Pancreas (tissue), 10 donors: Measurements from ENCODE around the gene GPX1. TPM values are rescaled to one million over a fixed set of nuclear protein-coding genes. Genes with fewer than 3 reads are reported as not detected.

Source experiments
- ATAC-seq, 4 donors: fragments of 200-7000 bp; cut with Tn5 transposase; one replicate each; pipeline versions ENCODE4 v1.8.0 to v1.9.1; 2020; ENCODE audit warnings: mild to moderate bottlenecking in 4 of 4, moderate library complexity in 4 of 4
- DNase-seq, 6 donors: peaks; one replicate each; pipeline ENCODE4 v3.0.0-alpha.2; 2020
- FAIRE-seq: peaks from 2 replicates; lab custom pipeline; 2012; peaks lifted over from hg19 to GRCh38; lab: Jason Lieb, UNC
- H3K27ac ChIP-seq, 4 donors: fragments of 200-600 bp; sonication (generic); 1 replicate in 3 of 4; 2 replicates in 1 of 4; pipeline versions ENCODE4 v1.5.0 to v1.8.0; 2020
- H3K27me3 ChIP-seq, 4 donors: fragments of 200-600 bp; one replicate each; pipeline ENCODE4 v1.8.0; 2021
- H3K36me3 ChIP-seq, 3 donors: fragments of 200-600 bp; sonication (generic) in 1 of 3; one replicate each; pipeline versions ENCODE4 v1.5.0 to v1.8.0; 2020 to 2021
- H3K4me1 ChIP-seq, 3 donors: fragments of 200-600 bp; one replicate each; pipeline ENCODE4 v1.8.0; 2021
- H3K4me3 ChIP-seq, 4 donors: fragments of 200-600 bp; sonication (generic) in 2 of 4; one replicate each; pipeline versions ENCODE4 v1.5.0 to v1.8.0; 2020 to 2021
- H3K9me3 ChIP-seq, 4 donors: fragments of 200-600 bp; one replicate each; pipeline ENCODE4 v1.8.0; 2021
- CTCF ChIP-seq, 4 donors: fragments of 200-600 bp; sonication (generic) in 3 of 4; IDR thresholded peaks; one replicate each; pipeline versions ENCODE4 v1.5.0 to v1.8.0; 2021; ENCODE audit warnings: antibody characterized with exemption in 4 of 4
- whole genome bisulfite sequencing, 2 donors: extraction: QIAGEN DNeasy Blood & Tissue Kit; methylation state at CpG; one replicate each; pipeline ENCODE4 v1.1.7; 2013; 5-methylcytosine and 5-hydroxymethylcytosine counted together
- intact Hi-C, 3 donors: fragments of 100-400 bp; cut with DNase I; formaldehyde crosslinking; loops; one replicate each; pipeline versions ENCODE4 v1.11.1 to v1.14.2; 2022
- polyA plus RNA-seq, 2 donors: library from polyadenylated mRNA; stranded (reverse); fragments of 200-250 nt; gene quantifications; one replicate each; pipeline ENCODE4 v1.2.3, GENCODE V29; 2013
- total RNA-seq, 6 donors: library from RNA; stranded (reverse); fragmentation: NEBNext Ultra II Directional in 4 of 6; extraction: Animal tissue kit (Norgen Biotek cat#: 25700) in 4 of 6; gene quantifications; one replicate each; pipeline versions ENCODE4 v1.2.1 to v1.2.4, GENCODE V29; 2021 to 2023
- donor health status: healthy with polysubstance abuse.
- donor health status: DM: no; HTN: no; CAD: no; lungs with moderate emphysema.
- donor health status: DM: no; HTN: no; CAD: no.
- donor health status: control.
- donor health status: control.
- donor health status: Bipolar disorder and iron deficiency.
- donor health status: DM: yes; HTN: yes; CAD: no.
- donor health status: DM: no; HTN: no; CAD: no.
- donor health status: DM: no; HTN: no; CAD: no.
- donor health status: DM: yes; HTN: yes; CAD: no.

The GPX1 gene
- total and polyA plus RNA-seq, 8 donors = 30.8 to 157 (median 80.0) TPM

- Histone ChIP-seq H3K27me3 (no peaks in the 10 kb centered on the region), H3K4me3 (no peak overlapping the region), H3K9me3 (no peaks in the 10 kb centered on the region), H3K4me1 (peaks cover 0 to 9% (median 0%) of the 10 kb centered on the region in 3 donors), H3K27ac (no peak overlapping the region), H3K36me3 (no peaks in the 10 kb centered on the region)
- intact Hi-C loops = no loop called here
- TF ChIP-seq CTCF (IDR thresholded peaks at IDR 0.05) = no peak
- WGBS, 2 donors = 83 to 89% methylated on average over 2 of the region's 2 CpGs
- no peak for FAIRE-seq
- DNase-seq = no peak
- peak in 1 of 4 donors; percentile 14 for ATAC-seq
These were observed 29.6 kb upstream of the GPX1 start for GRCh38 chr3:49387721-49388120.

- H3K27ac ChIP-seq = peak overlapping the region in 1 of 4 donors; percentile 15
- H3K9me3 ChIP-seq = no peaks in the 10 kb centered on the region
- H3K4me3 ChIP-seq = no peak overlapping the region
- no peak for TF ChIP-seq CTCF (IDR thresholded peaks at IDR 0.05)
- WGBS, 2 donors = 79 to 81% methylated on average over 11 of the region's 11 CpGs
- no peak for DNase-seq
- no peaks in the 10 kb centered on the region for H3K27me3 ChIP-seq
- peak in 1 of 4 donors; percentile 31 for ATAC-seq
- no peaks in the 10 kb centered on the region for H3K36me3 ChIP-seq
- intact Hi-C loops = no loop called here
- H3K4me1 ChIP-seq = peaks cover 0 to 9% (median 0%) of the 10 kb centered on the region in 3 donors
- FAIRE-seq = no peak
These were observed 28.1 kb upstream of the GPX1 start for GRCh38 chr3:49386056-49386756.

- Histone ChIP-seq H3K36me3 (no peaks in the 10 kb centered on the region), H3K4me1 (peaks cover 0 to 9% (median 0%) of the 10 kb centered on the region in 3 donors), H3K9me3 (no peaks in the 10 kb centered on the region), H3K27me3 (no peaks in the 10 kb centered on the region), H3K4me3 (no peak overlapping the region), H3K27ac (no peak overlapping the region)
- ATAC-seq (no peak), FAIRE-seq (no peak), DNase-seq (no peak)
- WGBS, 2 donors = 88 to 97% methylated on average over 1 of the region's 1 CpG
- intact Hi-C loops = no loop called here
- TF ChIP-seq CTCF (IDR thresholded peaks at IDR 0.05) = no peak
These were observed 27.5 kb upstream of the GPX1 start for GRCh38 chr3:49385617-49386016.

GRCh38 chr3:49383387-49383786 lies 25.2 kb upstream of the GPX1 start:
- TF ChIP-seq CTCF (IDR thresholded peaks at IDR 0.05) = no peak
- Histone ChIP-seq H3K4me3 (no peak overlapping the region), H3K27me3 (no peaks in the 10 kb centered on the region), H3K9me3 (no peaks in the 10 kb centered on the region), H3K36me3 (no peaks in the 10 kb centered on the region), H3K27ac (no peak overlapping the region), H3K4me1 (peaks cover 0 to 9% (median 0%) of the 10 kb centered on the region in 3 donors)
- WGBS, 2 donors = 66 to 70% methylated on average over 5 of the region's 5 CpGs
- peak in 2 of 4 donors; percentile 22 to 33 for ATAC-seq
- no peak for DNase-seq
- no peak for FAIRE-seq
- intact Hi-C loops = no loop called here

GRCh38 chr3:49378249-49378895 lies 20.2 kb upstream of the GPX1 start:
- H3K4me1 ChIP-seq = no peaks in the 10 kb centered on the region
- DNase-seq (no peak), ATAC-seq (peak in 3 of 4 donors; percentile 42 to 49 (median 46)), FAIRE-seq (no peak)
- peaks cover 0 to 18% (median 0%) of the 10 kb centered on the region in 3 donors for H3K36me3 ChIP-seq
- no peak for TF ChIP-seq CTCF (IDR thresholded peaks at IDR 0.05)
- no peaks in the 10 kb centered on the region for H3K9me3 ChIP-seq
- H3K4me3 ChIP-seq = no peak overlapping the region
- intact Hi-C loops = no loop called here
- H3K27me3 ChIP-seq = no peaks in the 10 kb centered on the region
- WGBS, 2 donors = 90 to 92% methylated on average over 11 of the region's 11 CpGs
- no peak overlapping the region for H3K27ac ChIP-seq
